Prostate gland (tissue), 2 donors: ENCODE measurements around the gene AOPEP. TPM values are rescaled to one million over a fixed set of nuclear protein-coding genes. Genes with fewer than 3 reads are reported as not detected.

Source experiments
- DNase-seq: peaks from one replicate; pipeline ENCODE4 v3.0.0-alpha.2; 2019; ENCODE audit warnings: low spot score
- H3K27ac ChIP-seq, 2 donors: fragments of 200-600 bp; sonication (generic); 2 replicates each; pipeline ENCODE4 v1.5.1; 2017 to 2019
- H3K27me3 ChIP-seq: fragments of 200-600 bp; sonication (generic); replicated peaks from 2 replicates; pipeline ENCODE4 v1.5.1; 2019; ENCODE audit not compliant: insufficient read depth
- H3K36me3 ChIP-seq, 2 donors: fragments of 200-600 bp; sonication (generic); 1 replicate in 1 of 2; 2 replicates in 1 of 2; pipeline versions ENCODE4 v1.5.1 to v1.8.1; 2017 to 2019
- H3K4me1 ChIP-seq: fragments of 200-600 bp; sonication (generic); replicated peaks from 2 replicates; pipeline ENCODE4 v1.5.1; 2019
- H3K4me3 ChIP-seq, 2 donors: fragments of 200-600 bp; sonication (generic); 2 replicates each; pipeline ENCODE4 v1.5.1; 2017 to 2019
- H3K9me3 ChIP-seq: fragments of 200-600 bp; sonication (generic); 2 replicates; pipeline ENCODE4 v1.5.1; 2017
- CTCF ChIP-seq, 4 experiments: fragments of 200-600 bp in 2 of 4; fragments of 450-650 bp in 2 of 4; sonication (generic) in 2 of 4; IDR thresholded peaks; 1 replicate in 3 of 4; 2 replicates in 1 of 4; pipeline ENCODE4 v1.5.1; 2016 to 2019; ENCODE audit warnings: antibody characterized with exemption in 4 of 4, mild to moderate bottlenecking in 2 of 4, moderate library complexity in 2 of 4
- POLR2A ChIP-seq: fragments of 450-650 bp; IDR thresholded peaks from one replicate; pipeline ENCODE4 v1.6.1; 2016; ENCODE audit warnings: antibody characterized with exemption, mild to moderate bottlenecking
- POLR2AphosphoS5 ChIP-seq: sonication (generic); formaldehyde crosslinking; IDR thresholded peaks from one replicate; pipeline ENCODE4 v1.6.1; 2017; ENCODE audit warnings: antibody characterized with exemption
- WGBS: methylation state at CpG from one replicate; pipeline ENCODE4 v1.1.5; 2018; 5-methylcytosine and 5-hydroxymethylcytosine counted together
- intact Hi-C: fragments of 100-400 bp; cut with DNase I; formaldehyde crosslinking; loops from one replicate; pipeline ENCODE4 v1.14.2; 2022
- total RNA-seq, 2 donors: library from RNA; depleted of rRNA; stranded (reverse); fragments of >200 nt; gene quantifications; one replicate each; pipeline ENCODE4 v1.1.0, GENCODE V29; 2016

The AOPEP gene
- total RNA-seq, 2 donors from 2014 or later = 107 to 188 TPM

GRCh38 chr9:95081998-95082397 is 355.5 kb downstream of the AOPEP start:
- Histone ChIP-seq H3K4me3 (no peak overlapping the region), H3K9me3 (no peaks in the 10 kb centered on the region), H3K27me3 (no peaks in the 10 kb centered on the region), H3K4me1 (peaks cover 28% of the 10 kb centered on the region), H3K27ac (peak overlapping the region; percentile 37 to 83), H3K36me3 (peaks cover 0 to 14% of the 10 kb centered on the region in 2 donors)
- intact Hi-C loops = loop anchor here (10.0 kb wide), 1 partner anchor 47 kb away; no protein-coding TSS in a partner anchor
- WGBS = 36% methylated on average over 19 of the region's 19 CpGs
- DNase-seq = no peak
- no peak for TF ChIP-seq POLR2AphosphoS5
- no peak for TF ChIP-seq CTCF (IDR thresholded peaks at IDR 0.05)

DNA sequence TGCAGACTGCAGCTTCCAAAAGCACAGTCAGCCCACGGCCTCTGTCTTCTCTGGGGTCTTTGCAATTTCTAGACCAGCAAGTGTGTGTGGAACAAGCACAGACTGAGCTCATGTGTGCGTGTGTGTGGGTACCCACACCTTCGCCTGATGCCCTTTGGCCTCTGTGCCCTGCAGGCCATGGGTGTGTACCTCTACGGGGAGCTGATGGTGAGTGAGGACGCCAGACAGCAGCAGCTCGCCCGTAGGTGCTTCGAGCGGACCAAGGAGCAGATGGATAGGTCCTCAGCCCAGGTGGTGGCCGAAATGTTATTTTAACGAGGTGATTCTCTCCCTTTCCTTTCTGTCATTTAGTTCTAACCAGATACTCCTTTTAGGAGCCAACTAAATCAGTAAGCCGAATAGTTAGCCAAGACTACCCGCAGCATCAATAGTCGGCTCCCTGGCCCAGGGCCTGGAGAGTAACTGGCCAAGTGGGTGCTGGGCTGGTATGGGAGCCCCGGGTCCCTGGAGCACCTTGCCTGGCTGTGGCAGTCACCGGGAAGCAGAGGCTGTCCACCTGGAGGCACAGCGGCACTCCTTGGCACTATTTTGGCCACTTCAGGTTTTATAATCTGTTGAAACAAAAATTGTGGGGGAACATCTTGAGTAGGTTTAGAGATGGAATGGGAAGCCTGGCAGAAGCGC is 356.0 kb downstream of the AOPEP start:
- no peak for DNase-seq
- WGBS = 44% methylated on average over 17 of the region's 18 CpGs
- Histone ChIP-seq H3K27ac (peak overlapping the region; percentile 37 to 83), H3K9me3 (no peaks in the 10 kb centered on the region), H3K4me1 (peaks cover 28% of the 10 kb centered on the region), H3K4me3 (no peak overlapping the region), H3K36me3 (peaks cover 0 to 14% of the 10 kb centered on the region in 2 donors), H3K27me3 (no peaks in the 10 kb centered on the region)
- TF ChIP-seq POLR2A (no peak), CTCF (IDR thresholded peaks at IDR 0.05) (no peak), POLR2AphosphoS5 (no peak)
- intact Hi-C loops = loop anchor here (10.0 kb wide), 1 partner anchor 48 kb away; no protein-coding TSS in a partner anchor

DNA sequence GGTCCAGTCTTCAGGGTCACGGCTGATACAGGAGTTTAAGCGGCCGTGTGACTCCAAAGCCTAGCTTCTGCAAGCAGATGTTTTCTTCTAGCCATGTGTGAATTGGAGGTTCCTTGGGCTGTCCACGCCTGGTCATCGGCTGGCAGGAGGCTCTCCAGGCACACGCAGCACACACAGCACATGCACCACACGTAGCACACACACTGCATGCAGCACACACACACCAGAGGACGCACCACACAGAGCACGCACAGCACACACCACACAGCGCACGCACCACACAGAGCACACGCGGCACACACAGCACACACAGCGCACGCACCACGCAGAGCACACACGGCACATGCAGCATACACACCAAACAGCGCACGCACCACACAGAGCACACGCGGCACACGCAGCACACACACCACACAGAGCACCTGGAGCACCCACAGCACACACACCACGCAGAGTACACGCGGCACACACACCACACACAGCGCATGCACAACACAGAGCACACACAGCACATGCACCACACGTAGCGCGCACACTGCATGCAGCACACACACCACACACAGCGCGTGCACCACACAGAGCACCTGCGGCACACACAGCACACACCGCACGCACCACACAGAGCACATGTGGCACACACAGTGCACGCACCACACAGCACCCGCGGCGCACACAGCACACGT is 356.7 kb downstream of the AOPEP start:
- 65% methylated on average over 39 of the region's 39 CpGs for WGBS
- H3K9me3 ChIP-seq = no peaks in the 10 kb centered on the region
- TF ChIP-seq CTCF (IDR thresholded peaks at IDR 0.05) (no peak), POLR2A (no peak), POLR2AphosphoS5 (no peak)
- no peak overlapping the region for H3K4me3 ChIP-seq
- peaks cover 0 to 14% of the 10 kb centered on the region in 2 donors for H3K36me3 ChIP-seq
- intact Hi-C loops = loop anchor here (10.0 kb wide), 1 partner anchor 48 kb away; no protein-coding TSS in a partner anchor
- peak overlapping the region; percentile 80 to 83 for H3K27ac ChIP-seq
- no peaks in the 10 kb centered on the region for H3K27me3 ChIP-seq
- peaks cover 28% of the 10 kb centered on the region for H3K4me1 ChIP-seq
- DNase-seq = no peak

DNA sequence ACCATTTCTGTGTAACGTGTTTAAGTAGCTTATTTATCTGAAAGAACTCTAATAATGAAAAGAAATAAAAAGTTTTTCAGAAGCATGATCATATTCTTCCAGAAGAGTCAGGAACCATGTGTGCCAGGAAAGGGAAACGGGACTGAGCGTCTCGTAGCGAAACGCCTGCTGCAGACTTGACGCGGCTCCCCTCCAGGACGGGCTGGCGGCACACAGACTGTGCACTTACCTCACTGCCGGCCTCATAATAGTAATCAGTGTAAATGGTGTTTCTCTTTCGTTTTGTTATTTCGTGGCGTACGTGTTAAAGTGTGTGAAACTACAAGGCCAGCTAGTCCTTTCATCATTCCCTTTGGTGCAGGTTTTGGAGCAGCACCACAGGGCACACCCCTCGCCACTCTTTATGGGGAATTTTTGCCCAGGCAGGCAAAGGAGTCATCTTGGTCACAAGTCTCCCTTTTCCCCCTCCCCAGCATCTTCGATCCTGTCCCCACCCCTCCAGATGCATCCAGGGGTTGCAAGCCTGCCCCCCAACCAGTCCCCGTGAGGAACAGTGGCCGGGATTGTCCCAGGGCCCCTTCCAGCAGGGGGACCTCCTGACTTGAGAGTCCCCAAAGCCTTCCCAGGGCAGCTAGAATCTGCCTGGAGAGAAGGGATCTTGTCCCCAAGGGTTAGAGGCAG is 357.9 kb downstream of the AOPEP start:
- no peaks in the 10 kb centered on the region for H3K9me3 ChIP-seq
- H3K27me3 ChIP-seq = no peaks in the 10 kb centered on the region
- peaks cover 0 to 14% of the 10 kb centered on the region in 2 donors for H3K36me3 ChIP-seq
- WGBS = 29% methylated on average over 19 of the region's 19 CpGs
- peak overlapping the region; percentile 80 to 83 for H3K27ac ChIP-seq
- TF ChIP-seq CTCF (IDR thresholded peaks at IDR 0.05) (no peak), POLR2A (peak; percentile 51), POLR2AphosphoS5 (peak; percentile 43)
- H3K4me3 ChIP-seq = peak overlapping the region in 1 of 2 donors; percentile 8
- intact Hi-C loops = loop anchor here (10.0 kb wide), 1 partner anchor 50 kb away; no protein-coding TSS in a partner anchor
- H3K4me1 ChIP-seq = peaks cover 19% of the 10 kb centered on the region
- no peak for DNase-seq
